ENCODE results near the gene NSD1.

DNA sequence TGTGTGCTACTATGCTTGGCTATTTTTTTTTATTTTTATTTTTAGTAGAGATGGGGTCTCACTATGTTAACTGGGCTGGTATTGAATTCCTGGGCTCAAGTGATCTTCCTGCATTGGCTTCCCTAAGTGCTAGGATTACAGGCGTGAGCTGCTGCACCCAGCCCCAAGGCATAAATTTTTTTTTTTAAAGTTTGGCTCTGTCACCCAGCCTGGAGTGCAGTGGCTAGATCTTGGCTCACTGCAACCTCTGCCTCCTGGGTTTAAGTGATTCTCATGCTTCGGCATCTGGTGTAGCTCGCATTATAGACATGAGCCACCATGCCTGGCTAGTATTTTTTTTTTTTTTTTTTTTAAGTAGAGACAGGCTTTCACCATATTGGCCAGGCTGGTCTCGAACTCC, 99.6 kb downstream of the NSD1 start:
- TF ChIP-seq, protein P1, sequence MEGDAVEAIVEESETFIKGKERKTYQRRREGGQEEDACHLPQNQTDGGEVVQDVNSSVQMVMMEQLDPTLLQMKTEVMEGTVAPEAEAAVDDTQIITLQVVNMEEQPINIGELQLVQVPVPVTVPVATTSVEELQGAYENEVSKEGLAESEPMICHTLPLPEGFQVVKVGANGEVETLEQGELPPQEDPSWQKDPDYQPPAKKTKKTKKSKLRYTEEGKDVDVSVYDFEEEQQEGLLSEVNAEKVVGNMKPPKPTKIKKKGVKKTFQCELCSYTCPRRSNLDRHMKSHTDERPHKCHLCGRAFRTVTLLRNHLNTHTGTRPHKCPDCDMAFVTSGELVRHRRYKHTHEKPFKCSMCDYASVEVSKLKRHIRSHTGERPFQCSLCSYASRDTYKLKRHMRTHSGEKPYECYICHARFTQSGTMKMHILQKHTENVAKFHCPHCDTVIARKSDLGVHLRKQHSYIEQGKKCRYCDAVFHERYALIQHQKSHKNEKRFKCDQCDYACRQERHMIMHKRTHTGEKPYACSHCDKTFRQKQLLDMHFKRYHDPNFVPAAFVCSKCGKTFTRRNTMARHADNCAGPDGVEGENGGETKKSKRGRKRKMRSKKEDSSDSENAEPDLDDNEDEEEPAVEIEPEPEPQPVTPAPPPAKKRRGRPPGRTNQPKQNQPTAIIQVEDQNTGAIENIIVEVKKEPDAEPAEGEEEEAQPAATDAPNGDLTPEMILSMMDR (IDR thresholded peaks at IDR 0.05; ENCODE audit: poor library complexity), result no peak
- no peak for TF ChIP-seq EZH2 (IDR thresholded peaks at IDR 0.05; ENCODE audit: borderline replicate concordance)
